ENCODE results near the gene APOL6. TPM values are rescaled to one million over a fixed set of nuclear protein-coding genes. Genes with fewer than 3 reads are reported as not detected.

APOL6 gene
- total RNA-seq, 4 donors from 2014 or later = 28.9 to 70.2 (median 46.8) TPM

DNA sequence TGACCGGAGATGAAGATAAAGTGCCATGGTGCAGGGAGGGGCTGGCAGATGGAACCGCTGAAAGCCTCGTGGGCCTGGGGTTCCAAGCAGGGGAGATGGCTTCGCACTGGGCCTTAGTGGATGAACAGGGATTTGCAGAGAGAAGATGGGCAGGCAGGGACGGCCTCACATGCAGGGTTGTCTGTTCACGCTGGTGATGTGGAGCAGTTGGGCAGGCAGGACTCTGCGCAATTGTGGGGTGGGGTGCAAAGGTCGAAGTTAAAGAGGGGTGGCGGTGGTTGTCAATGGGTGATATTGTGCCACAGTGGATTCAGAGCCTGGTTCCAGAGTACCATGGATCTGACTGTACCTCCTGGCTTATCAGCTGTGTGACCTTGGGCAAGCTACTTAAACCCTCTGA, 39.0 kb upstream of the APOL6 start:
- no peaks in the 10 kb centered on the region for H3K4me1 ChIP-seq
- no peaks in the 10 kb centered on the region for H3K27me3 ChIP-seq
- no peak for DNase-seq
- H3K9me3 ChIP-seq = no peaks in the 10 kb centered on the region
- TF ChIP-seq, protein P1, sequence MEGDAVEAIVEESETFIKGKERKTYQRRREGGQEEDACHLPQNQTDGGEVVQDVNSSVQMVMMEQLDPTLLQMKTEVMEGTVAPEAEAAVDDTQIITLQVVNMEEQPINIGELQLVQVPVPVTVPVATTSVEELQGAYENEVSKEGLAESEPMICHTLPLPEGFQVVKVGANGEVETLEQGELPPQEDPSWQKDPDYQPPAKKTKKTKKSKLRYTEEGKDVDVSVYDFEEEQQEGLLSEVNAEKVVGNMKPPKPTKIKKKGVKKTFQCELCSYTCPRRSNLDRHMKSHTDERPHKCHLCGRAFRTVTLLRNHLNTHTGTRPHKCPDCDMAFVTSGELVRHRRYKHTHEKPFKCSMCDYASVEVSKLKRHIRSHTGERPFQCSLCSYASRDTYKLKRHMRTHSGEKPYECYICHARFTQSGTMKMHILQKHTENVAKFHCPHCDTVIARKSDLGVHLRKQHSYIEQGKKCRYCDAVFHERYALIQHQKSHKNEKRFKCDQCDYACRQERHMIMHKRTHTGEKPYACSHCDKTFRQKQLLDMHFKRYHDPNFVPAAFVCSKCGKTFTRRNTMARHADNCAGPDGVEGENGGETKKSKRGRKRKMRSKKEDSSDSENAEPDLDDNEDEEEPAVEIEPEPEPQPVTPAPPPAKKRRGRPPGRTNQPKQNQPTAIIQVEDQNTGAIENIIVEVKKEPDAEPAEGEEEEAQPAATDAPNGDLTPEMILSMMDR (IDR thresholded peaks at IDR 0.05) = no peak
- TF ChIP-seq POLR2A (IDR thresholded peaks at IDR 0.05) = no peak
- H3K36me3 ChIP-seq = no peaks in the 10 kb centered on the region
- no peak overlapping the region for H3K4me3 ChIP-seq
- H3K27ac ChIP-seq = no peak overlapping the region

DNA sequence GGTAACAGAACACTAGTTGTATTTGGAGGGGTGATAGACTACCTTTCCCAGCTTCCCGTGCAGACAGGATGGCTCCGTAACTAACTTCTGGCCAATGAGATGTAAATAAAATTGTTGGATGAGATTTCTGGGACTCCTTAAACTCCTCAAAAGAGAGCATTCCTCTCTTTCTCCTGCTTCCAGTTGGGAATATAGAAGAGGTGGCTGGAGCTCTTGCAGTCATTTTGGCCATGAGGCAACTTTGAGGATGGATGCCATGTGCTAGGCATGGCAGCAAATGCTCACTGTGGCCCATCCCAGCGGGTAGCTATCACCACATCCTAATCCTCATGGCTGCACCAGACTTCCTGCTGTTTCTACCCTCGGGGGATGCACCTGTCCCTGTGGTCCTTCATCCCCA, 38.5 kb upstream of the APOL6 start:
- Histone ChIP-seq H3K4me3 (no peak overlapping the region), H3K36me3 (no peaks in the 10 kb centered on the region), H3K4me1 (no peaks in the 10 kb centered on the region), H3K27me3 (no peaks in the 10 kb centered on the region), H3K27ac (no peak overlapping the region), H3K9me3 (no peaks in the 10 kb centered on the region)
- TF ChIP-seq, protein P1 (IDR thresholded peaks at IDR 0.05) = no peak
- no peak for TF ChIP-seq POLR2A (IDR thresholded peaks at IDR 0.05)
- no peak for DNase-seq

DNA sequence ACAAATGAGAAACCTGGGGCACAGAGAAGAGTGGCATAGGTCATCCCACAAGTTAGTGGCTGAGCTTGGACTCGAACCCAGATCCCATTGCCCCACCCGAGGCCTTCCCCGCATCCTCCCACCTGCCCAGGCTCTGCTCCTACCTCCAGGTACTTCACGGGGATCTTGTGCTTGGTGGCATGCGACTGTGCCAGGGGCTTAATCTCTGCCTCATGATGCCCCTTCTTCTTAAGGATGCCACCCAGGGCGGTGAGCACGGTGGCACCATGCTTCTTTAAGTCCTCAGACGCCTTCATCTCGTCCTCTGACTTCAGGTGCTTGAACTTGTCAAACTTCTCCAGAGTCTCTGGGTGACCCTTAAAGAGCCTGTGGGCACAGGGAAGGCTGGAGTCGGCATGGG, 37.5 kb upstream of the APOL6 start:
- no peak overlapping the region for H3K4me3 ChIP-seq
- H3K36me3 ChIP-seq = no peaks in the 10 kb centered on the region
- DNase-seq = no peak
- TF ChIP-seq, protein P1 (IDR thresholded peaks at IDR 0.05) = no peak
- no peaks in the 10 kb centered on the region for H3K9me3 ChIP-seq
- H3K27ac ChIP-seq = no peak overlapping the region
- no peaks in the 10 kb centered on the region for H3K4me1 ChIP-seq
- H3K27me3 ChIP-seq = no peaks in the 10 kb centered on the region

DNA sequence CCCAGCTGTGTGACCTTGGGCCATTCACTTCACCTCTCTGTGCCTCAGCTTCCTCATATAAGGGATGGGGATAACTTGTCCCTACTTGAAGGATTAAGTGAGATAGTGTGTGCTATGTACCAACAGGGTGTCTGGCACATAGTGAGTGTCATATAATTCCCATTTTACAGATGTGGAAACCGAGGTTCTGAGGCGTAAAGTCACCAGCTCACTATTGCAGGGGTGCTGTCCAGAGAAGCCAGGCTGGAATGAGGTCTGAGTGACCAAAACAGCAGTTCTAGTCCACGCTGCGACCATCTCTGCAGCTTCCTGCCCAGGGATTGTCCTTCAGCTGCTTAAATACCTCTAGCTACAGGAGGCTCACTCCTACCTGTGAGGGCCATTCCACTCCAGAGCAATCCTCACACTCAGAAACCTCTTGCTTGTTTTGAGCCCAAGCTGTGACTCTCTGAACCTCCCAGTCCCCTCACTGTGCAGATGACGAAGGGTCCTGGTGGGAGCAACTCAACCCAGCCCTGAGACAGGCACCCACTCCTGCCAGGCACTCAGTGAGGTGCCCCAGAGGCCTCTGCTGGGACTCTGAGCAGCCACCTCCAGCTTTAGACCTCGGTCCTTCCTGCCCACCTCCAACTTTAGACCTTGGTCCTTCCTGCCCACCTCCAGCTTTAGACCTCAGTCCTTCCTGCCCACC, 36.9 kb upstream of the APOL6 start:
- Histone ChIP-seq H3K4me3 (no peak overlapping the region), H3K27ac (no peak overlapping the region)

DNA sequence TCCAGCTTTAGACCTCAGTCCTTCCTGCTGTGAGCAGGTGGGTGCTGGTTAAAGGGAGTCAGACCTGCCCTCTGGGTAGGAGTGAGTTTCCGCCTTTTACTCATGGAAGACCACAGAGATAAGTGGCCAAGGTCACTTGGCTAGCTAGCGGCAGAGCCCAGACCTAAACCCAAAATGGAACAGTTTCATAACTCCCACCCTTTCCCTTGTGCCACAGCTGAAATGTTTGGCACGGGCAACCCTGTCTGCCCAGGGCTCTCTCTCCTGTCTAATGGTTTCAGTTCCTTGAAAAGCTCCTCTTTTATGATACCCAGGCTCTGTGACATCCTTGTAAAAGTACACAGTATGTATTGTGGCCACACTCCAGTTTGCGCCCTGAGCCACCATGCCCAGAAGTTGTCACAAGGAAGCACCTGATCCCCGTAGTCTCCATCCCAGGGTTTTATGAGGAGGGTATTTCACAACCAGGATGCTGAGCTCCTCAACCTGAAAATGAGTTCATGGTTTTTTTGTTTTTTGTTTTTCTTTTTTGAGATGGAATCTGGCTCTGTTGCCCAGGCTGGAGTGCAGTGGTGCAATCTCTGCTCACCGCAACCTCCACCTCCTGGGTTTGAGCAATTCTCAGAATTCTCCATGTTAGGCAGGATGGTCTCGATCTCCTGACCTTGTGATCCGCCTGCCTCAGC, 36.2 kb upstream of the APOL6 start:
- TF ChIP-seq, protein P1 (IDR thresholded peaks at IDR 0.05) = no peak
- TF ChIP-seq POLR2A (IDR thresholded peaks at IDR 0.05) = no peak
- no peaks in the 10 kb centered on the region for H3K4me1 ChIP-seq
- DNase-seq = no peak
- H3K9me3 ChIP-seq = no peaks in the 10 kb centered on the region
- H3K27ac ChIP-seq = no peak overlapping the region
- H3K36me3 ChIP-seq = no peaks in the 10 kb centered on the region
- H3K4me3 ChIP-seq = no peak overlapping the region
- H3K27me3 ChIP-seq = no peaks in the 10 kb centered on the region

More for the DNA sequence above, 36.9 kb upstream of the APOL6 start:
- Histone ChIP-seq H3K36me3 (no peaks in the 10 kb centered on the region), H3K27me3 (no peaks in the 10 kb centered on the region), H3K4me1 (no peaks in the 10 kb centered on the region), H3K9me3 (no peaks in the 10 kb centered on the region)
- DNase-seq = no peak
- TF ChIP-seq, protein P1 (IDR thresholded peaks at IDR 0.05) = no peak
- no peak for TF ChIP-seq POLR2A (IDR thresholded peaks at IDR 0.05)

All from Peyer's patch (tissue), 4 donors.